ENCODE data around the gene JDP2. TPM values are rescaled to one million over a fixed set of nuclear protein-coding genes. Genes with fewer than 3 reads are reported as not detected.

JDP2 gene
- total and polyA plus RNA-seq, 3 donors from 2014 or later: 10.7 to 19.0 (median 14.0) TPM

DNA sequence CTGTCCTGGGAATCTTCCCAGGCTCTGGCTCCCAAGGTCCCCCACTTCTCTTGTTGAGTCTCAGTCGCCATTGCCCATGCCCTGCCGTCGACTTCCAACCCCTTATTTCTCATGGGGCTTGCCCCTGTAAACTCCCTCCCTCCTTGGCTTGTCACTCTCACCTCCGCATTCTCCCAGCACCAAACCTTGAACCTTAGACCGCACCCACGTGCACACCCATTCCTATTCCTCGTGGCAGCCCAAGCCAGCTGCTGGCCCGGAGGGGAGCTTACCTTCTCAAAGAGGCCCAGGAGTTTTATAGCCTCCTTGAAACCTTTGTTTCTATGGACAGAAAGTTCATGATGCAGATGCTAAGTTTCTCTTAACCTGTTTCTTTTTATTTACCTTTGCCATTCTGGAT, 4.6 kb downstream of the JDP2 start:
- peaks cover 21% of the 10 kb centered on the region for H3K4me1 ChIP-seq

DNA sequence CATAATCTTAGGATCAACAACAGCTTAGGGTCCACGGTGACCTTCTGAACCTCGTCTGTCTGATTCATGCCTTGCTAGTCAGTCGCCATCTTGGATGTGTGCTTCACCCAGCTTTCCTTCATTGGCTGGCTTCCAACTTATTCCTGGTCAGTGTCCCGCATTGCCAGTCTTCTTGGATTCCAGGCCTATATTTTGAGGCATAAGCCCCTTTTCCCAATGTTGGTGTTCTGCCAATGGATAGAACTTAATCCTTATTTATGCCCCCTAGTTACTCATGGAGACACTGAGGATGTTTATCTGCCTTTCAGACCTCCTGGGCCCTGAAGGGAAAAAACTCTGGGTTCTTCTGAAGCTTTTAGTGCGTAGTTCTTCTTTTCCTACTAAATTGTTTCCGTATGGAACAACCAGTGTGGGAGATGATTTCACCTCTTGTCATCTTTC, 5.8 kb downstream of the JDP2 start:
- no peaks in the 10 kb centered on the region for H3K27me3 ChIP-seq
- no peak for TF ChIP-seq POLR2A (IDR thresholded peaks at IDR 0.05)
- TF ChIP-seq, protein P1, sequence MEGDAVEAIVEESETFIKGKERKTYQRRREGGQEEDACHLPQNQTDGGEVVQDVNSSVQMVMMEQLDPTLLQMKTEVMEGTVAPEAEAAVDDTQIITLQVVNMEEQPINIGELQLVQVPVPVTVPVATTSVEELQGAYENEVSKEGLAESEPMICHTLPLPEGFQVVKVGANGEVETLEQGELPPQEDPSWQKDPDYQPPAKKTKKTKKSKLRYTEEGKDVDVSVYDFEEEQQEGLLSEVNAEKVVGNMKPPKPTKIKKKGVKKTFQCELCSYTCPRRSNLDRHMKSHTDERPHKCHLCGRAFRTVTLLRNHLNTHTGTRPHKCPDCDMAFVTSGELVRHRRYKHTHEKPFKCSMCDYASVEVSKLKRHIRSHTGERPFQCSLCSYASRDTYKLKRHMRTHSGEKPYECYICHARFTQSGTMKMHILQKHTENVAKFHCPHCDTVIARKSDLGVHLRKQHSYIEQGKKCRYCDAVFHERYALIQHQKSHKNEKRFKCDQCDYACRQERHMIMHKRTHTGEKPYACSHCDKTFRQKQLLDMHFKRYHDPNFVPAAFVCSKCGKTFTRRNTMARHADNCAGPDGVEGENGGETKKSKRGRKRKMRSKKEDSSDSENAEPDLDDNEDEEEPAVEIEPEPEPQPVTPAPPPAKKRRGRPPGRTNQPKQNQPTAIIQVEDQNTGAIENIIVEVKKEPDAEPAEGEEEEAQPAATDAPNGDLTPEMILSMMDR (IDR thresholded peaks at IDR 0.05): no peak
- H3K4me1 ChIP-seq: peaks cover 21% of the 10 kb centered on the region
- no peak overlapping the region for H3K4me3 ChIP-seq
- WGBS, 2 donors: 96% methylated on average over 6 of the region's 6 CpGs
- no peaks in the 10 kb centered on the region for H3K36me3 ChIP-seq (ENCODE audit: low read depth, missing control alignments)
- intact Hi-C loops (cut with DNase I; ENCODE audit: low total_unique reads): no loop called here
- H3K27ac ChIP-seq: no peak overlapping the region
- no peaks in the 10 kb centered on the region for H3K9me3 ChIP-seq
- no peak for DNase-seq

More for the DNA sequence above, 4.6 kb downstream of the JDP2 start:
- no peaks in the 10 kb centered on the region for H3K9me3 ChIP-seq
- intact Hi-C loops (cut with DNase I; ENCODE audit: low total_unique reads): no loop called here
- DNase-seq: no peak
- no peaks in the 10 kb centered on the region for H3K27me3 ChIP-seq
- 83 to 91% methylated on average over 8 of the region's 8 CpGs for WGBS, 2 donors
- no peaks in the 10 kb centered on the region for H3K36me3 ChIP-seq (ENCODE audit: low read depth, missing control alignments)
- TF ChIP-seq POLR2A (IDR thresholded peaks at IDR 0.05): no peak
- TF ChIP-seq, protein P1 (IDR thresholded peaks at IDR 0.05): no peak
- no peak overlapping the region for H3K4me3 ChIP-seq
- no peak overlapping the region for H3K27ac ChIP-seq

DNA sequence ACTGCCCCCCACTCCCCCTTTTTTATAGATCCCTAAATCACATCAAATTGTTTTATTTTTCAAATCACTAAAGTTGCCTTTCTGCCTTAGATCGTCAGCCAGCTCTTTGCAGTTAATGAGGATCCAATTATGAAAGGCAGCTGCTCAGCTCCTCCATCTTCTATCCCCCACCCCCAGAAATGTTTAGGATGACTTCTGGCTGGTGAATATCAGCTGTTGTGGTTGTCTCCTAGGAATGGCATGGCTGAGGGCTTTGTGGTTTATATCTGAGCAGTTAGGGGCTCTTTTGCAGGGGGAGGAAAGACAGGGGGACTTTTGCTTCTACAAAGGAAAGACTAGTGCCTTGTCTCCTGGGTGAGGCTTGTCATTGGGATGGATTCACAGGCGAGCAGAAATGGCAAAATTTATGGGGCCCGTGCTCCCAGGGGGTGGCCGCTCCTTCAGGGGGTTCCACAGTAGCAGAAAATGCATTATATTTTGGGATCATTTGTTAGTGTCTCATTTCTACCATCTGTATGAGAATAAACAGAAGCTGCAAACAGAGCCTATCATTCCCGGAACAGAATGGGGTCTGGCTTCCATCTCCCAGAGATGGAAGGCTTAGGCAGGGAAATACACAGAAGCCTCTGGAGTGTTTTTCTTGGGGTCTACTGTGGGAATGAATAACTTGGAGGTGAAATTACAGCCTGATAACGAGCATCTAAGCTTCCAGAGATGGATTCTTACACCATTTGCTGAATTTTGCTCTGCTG, 6.5 kb downstream of the JDP2 start:
- TF ChIP-seq, protein P1 (IDR thresholded peaks at IDR 0.05): no peak
- no peak for TF ChIP-seq POLR2A (IDR thresholded peaks at IDR 0.05)
- Histone ChIP-seq H3K4me1 (peaks cover 17% of the 10 kb centered on the region), H3K9me3 (no peaks in the 10 kb centered on the region), H3K27ac (no peak overlapping the region), H3K36me3 (ENCODE audit: low read depth, missing control alignments) (no peaks in the 10 kb centered on the region), H3K4me3 (no peak overlapping the region), H3K27me3 (no peaks in the 10 kb centered on the region)
- DNase-seq: no peak
- intact Hi-C loops (cut with DNase I; ENCODE audit: low total_unique reads): no loop called here
- WGBS, 2 donors: 88 to 92% methylated on average over 6 of the region's 6 CpGs

DNA sequence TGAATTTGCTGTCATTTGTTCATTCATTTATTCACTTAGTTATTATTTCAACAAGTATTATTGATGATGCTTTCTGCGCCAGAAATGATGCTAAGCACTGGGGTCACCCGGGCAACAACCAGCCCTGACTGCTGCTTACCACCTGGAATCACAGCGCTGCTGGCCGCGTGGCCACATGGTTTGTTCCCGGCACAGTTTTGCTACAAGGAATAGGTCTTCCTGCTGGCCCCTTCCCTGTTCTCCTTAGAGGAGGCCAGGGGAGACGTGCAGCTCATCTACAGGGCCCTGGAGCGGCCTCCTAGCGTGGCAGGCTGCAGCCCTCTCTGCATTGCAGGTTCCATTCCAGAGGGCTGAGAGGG, 7.0 kb downstream of the JDP2 start:
- Histone ChIP-seq H3K9me3 (no peaks in the 10 kb centered on the region), H3K27ac (no peak overlapping the region), H3K27me3 (no peaks in the 10 kb centered on the region), H3K4me1 (peaks cover 11% of the 10 kb centered on the region), H3K4me3 (no peak overlapping the region), H3K36me3 (ENCODE audit: low read depth, missing control alignments) (no peaks in the 10 kb centered on the region)
- 92 to 95% methylated on average over 7 to 9 of the region's 9 CpGs for WGBS, 2 donors
- TF ChIP-seq, protein P1 (IDR thresholded peaks at IDR 0.05): no peak
- no peak for TF ChIP-seq POLR2A (IDR thresholded peaks at IDR 0.05)
- intact Hi-C loops (cut with DNase I; ENCODE audit: low total_unique reads): no loop called here
- DNase-seq: no peak

DNA sequence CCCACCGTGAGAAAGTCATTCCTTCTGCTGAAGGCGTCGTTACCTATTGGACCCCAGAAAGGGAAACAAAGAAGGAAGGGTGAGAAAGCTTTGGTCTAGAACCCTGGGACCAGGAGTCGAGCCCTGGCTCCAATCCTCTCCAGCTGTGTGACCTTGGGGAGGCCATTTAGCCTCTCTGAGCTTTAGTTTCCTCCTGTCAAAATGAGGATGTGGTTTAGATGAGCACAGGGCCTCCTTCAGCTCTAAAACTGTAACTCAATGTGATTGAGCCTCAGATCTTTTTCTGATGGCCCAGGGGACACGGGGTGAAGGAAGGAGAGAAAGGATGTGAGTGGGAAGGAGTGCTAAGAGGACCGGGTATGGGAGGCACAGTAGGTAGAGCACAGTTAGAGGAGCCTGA, 7.7 kb downstream of the JDP2 start:
- H3K4me1 ChIP-seq: peaks cover 6% of the 10 kb centered on the region
- intact Hi-C loops (cut with DNase I; ENCODE audit: low total_unique reads): no loop called here
- no peaks in the 10 kb centered on the region for H3K27me3 ChIP-seq
- no peak overlapping the region for H3K4me3 ChIP-seq
- no peak overlapping the region for H3K27ac ChIP-seq
- H3K9me3 ChIP-seq: no peaks in the 10 kb centered on the region
- no peak for TF ChIP-seq POLR2A (IDR thresholded peaks at IDR 0.05)
- TF ChIP-seq, protein P1 (IDR thresholded peaks at IDR 0.05): no peak
- H3K36me3 ChIP-seq (ENCODE audit: low read depth, missing control alignments): no peaks in the 10 kb centered on the region
- no peak for DNase-seq
- 81 to 89% methylated on average over 6 of the region's 6 CpGs for WGBS, 2 donors
